ENCODE measurements around the gene RGR.

The RGR gene

DNA sequence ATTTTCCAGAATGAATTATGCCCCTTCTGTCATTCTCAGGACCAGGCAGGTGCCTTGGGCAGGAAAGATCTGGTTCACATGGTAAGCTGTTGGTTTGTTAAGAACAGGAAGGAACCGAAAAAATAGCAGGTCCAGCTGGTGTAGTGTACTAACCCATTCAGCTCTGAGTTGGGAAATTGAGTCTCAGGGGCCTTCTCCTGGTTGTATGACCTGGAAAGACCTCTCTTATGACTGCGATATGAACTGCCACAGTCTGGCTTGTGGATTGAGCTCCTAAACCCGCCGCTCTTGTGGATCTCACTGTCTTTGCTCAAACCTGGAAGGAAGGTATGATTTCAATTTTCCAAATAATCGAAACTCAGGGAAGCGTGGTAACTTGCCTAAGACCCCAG, 8.1 kb upstream of the RGR start:
- Histone ChIP-seq H3K27me3 (peaks cover 26% of the 10 kb centered on the region), H3K27ac (no peak overlapping the region), H3K4me1 (ENCODE audit: control insufficient read depth in 1 of 2, insufficient read depth in 1 of 2, low read depth in 1 of 2, low read length in 1 of 2) (no peaks in the 10 kb centered on the region), H3K36me3 (no peaks in the 10 kb centered on the region), H3K4me3 (ENCODE audit: low read depth in 1 of 2, low read length in 1 of 2) (no peak overlapping the region), H3K9me3 (no peaks in the 10 kb centered on the region)
- TF ChIP-seq CTCF (IDR thresholded peaks at IDR 0.05), result no peak

DNA sequence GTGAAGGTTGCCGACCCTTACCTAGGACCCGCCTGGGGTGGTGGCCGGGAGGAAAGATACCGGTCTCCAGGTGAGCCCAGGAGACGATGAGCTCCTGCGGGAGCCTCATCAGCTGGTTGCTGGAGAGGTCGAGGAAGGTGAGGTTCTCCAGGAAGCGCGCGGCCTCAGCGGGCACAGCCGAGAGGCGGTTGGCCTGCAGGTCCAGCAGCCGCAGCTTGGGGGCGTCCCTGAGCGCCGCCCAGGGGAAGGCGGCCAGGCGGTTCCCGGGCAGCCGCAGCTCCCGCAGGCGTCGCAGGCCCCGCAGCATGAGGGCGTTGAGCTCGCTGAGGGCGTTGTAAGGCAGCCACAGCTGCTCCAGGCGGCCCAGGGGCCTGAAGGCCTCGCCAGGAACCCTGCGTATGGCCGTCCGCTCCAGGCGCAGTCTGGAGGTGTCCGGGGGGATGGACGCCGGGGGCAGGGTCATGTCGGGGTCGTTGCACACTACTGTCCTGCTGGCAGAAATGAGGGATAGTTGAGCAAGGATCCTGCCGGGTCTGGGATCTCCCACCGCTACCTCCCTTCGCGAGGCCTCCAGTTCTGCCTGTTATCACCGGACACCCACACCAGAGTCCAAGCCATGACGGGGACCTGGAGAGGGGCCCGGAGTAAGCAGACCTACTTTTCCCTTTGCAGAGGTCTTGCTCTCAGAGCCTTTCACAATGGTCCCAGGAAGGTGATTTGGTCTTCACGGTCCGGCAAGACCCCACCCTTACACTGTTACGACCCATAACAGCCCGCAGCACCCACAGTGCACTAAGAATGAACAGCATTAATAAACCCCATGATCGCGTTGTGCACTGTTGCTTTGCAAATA, 7.4 kb upstream of the RGR start:
- Histone ChIP-seq H3K9me3 (no peaks in the 10 kb centered on the region), H3K27me3 (peaks cover 26% of the 10 kb centered on the region), H3K36me3 (no peaks in the 10 kb centered on the region), H3K4me1 (ENCODE audit: control insufficient read depth in 1 of 2, insufficient read depth in 1 of 2, low read depth in 1 of 2, low read length in 1 of 2) (no peaks in the 10 kb centered on the region), H3K27ac (no peak overlapping the region), H3K4me3 (ENCODE audit: low read depth in 1 of 2, low read length in 1 of 2) (no peak overlapping the region)
- TF ChIP-seq CTCF (IDR thresholded peaks at IDR 0.05), result no peak

- no peaks in the 10 kb centered on the region for H3K4me1 ChIP-seq (ENCODE audit: control insufficient read depth in 1 of 2, insufficient read depth in 1 of 2, low read depth in 1 of 2, low read length in 1 of 2)
These were observed 5.9 kb upstream of the RGR start for GRCh38 chr10:84238909-84239308.

DNA sequence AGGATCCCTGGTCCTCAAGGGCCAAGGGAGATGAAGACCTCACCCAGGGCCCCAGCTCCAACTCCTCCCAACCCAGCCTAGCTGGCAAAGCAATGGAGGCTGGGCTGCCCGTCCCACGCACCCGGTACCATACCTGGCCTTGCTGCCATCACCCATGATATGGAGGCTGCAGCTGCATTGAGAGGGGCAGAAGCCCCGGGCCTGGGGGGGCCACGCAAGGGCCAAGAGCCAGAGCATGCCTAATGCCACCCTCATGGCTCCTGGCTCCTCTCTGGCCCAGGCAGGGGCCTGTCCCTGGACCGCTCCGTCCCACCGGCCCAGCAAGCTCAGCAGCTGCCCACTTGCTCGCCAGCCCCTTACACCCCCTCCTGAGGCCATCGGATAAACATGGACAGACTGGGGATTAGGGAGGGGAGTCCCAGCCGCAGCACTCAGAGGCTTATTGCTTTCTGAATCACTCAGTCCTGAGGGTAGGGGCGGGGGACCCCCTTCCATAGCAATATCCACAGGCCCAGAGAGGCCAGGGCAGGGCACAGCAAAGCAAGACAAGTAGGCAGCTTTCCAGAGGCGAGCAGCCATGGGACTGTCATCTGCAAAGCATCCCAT, 3.6 kb upstream of the RGR start, which contains the start of gene LRIT1:
LRIT1 (minus strand) TSS at position 362 of the 606 bp plus-strand sequence; CDS start at position 255, 107 bp downstream.
- TF ChIP-seq CTCF (IDR thresholded peaks at IDR 0.05), result no peak
- no peak within 1 kb of the TSS for H3K27ac ChIP-seq

More at GRCh38 chr10:84238909-84239308, 5.9 kb upstream of the RGR start:
- Histone ChIP-seq H3K4me3 (ENCODE audit: low read depth in 1 of 2, low read length in 1 of 2) (no peak overlapping the region), H3K27me3 (peaks cover 26% of the 10 kb centered on the region), H3K9me3 (no peaks in the 10 kb centered on the region), H3K27ac (no peak overlapping the region), H3K36me3 (no peaks in the 10 kb centered on the region)
- no peak for TF ChIP-seq CTCF (IDR thresholded peaks at IDR 0.05)

DNA sequence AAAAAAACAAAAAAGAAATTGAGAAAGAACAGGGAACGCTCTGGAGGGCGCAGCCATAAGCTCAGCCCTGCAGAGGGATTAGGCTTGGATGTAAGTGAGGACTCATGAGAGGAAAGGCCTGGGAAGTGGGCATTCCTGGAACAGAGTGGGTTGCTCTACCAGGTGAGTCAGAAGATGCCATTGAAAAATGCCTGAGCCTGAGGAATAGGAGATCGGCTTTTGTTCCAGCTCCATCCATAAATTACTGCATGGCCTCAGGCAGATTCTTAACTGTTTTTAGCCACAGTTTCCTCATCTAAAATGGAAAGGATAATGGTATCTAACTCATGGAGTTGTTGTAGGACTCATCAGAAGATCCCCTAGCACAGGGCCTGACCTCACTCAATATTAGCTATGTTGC, 1.1 kb upstream of the RGR start:
- H3K27ac ChIP-seq, result no peak overlapping the region
- H3K36me3 ChIP-seq, result no peaks in the 10 kb centered on the region
- peaks cover 5% of the 10 kb centered on the region for H3K27me3 ChIP-seq
- H3K4me1 ChIP-seq (ENCODE audit: control insufficient read depth in 1 of 2, insufficient read depth in 1 of 2, low read depth in 1 of 2, low read length in 1 of 2), result no peaks in the 10 kb centered on the region
- no peaks in the 10 kb centered on the region for H3K9me3 ChIP-seq
- TF ChIP-seq CTCF (IDR thresholded peaks at IDR 0.05), result no peak
- no peak overlapping the region for H3K4me3 ChIP-seq (ENCODE audit: low read depth in 1 of 2, low read length in 1 of 2)

More for the DNA sequence above, 3.6 kb upstream of the RGR start, which contains the start of gene LRIT1:
- Histone ChIP-seq H3K27me3 (peaks cover 24% of the 10 kb centered on the region), H3K9me3 (no peaks in the 10 kb centered on the region), H3K4me1 (ENCODE audit: control insufficient read depth in 1 of 2, insufficient read depth in 1 of 2, low read depth in 1 of 2, low read length in 1 of 2) (no peaks in the 10 kb centered on the region), H3K36me3 (no peaks in the 10 kb centered on the region), H3K4me3 (ENCODE audit: low read depth in 1 of 2, low read length in 1 of 2) (no peak within 1 kb of the TSS)

Measured in neutrophil (primary cell).